Measurements from ENCODE around the gene IRAK2.

Gene IRAK2, protein sequence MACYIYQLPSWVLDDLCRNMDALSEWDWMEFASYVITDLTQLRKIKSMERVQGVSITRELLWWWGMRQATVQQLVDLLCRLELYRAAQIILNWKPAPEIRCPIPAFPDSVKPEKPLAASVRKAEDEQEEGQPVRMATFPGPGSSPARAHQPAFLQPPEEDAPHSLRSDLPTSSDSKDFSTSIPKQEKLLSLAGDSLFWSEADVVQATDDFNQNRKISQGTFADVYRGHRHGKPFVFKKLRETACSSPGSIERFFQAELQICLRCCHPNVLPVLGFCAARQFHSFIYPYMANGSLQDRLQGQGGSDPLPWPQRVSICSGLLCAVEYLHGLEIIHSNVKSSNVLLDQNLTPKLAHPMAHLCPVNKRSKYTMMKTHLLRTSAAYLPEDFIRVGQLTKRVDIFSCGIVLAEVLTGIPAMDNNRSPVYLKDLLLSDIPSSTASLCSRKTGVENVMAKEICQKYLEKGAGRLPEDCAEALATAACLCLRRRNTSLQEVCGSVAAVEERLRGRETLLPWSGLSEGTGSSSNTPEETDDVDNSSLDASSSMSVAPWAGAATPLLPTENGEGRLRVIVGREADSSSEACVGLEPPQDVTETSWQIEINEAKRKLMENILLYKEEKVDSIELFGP

DNA sequence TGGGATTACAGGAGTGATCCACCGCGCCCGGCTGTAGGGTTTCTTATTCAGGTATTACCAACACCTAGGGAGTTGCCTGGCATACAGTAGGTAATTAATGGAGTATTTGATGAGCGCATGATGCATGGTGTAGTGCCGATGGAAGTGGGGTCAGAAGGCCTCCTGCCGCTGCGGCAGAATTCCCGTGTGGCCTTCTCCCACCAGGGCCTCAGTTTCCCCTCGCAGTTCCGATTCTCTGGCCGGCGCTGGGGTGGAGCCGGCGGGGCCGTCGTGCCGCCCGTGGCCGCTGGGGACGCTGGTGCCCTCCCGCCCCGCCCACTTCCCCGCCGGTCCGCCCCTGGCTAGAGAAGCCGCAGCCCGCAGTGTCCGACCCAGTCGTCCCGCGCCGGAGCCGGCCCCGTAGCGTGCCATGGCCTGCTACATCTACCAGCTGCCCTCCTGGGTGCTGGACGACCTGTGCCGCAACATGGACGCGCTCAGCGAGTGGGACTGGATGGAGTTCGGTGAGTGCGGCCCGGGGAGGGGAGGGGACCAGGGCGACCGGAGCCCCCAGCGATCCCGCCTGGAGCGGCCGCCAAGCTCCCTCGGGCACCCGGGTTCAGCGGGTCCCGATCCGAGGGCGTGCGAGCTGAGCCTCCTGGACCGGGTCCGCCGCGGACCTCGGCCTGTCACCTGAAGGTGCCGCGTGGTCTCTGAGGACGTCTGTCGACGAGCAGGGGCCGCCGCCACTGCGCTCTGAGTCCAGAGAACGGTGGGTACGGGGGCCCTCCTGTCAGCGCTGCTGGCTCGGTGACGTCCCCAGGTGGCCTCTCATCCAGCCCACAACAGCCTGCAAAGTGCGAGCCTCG is at the start of gene IRAK2:
IRAK2 (plus strand) TSS at position 374 of the 848 bp plus-strand sequence; CDS start at position 410, 36 bp downstream.
- peak; percentile 64 to 70 for DNase-seq (ENCODE audit: low read depth in 2 of 2)

DNA sequence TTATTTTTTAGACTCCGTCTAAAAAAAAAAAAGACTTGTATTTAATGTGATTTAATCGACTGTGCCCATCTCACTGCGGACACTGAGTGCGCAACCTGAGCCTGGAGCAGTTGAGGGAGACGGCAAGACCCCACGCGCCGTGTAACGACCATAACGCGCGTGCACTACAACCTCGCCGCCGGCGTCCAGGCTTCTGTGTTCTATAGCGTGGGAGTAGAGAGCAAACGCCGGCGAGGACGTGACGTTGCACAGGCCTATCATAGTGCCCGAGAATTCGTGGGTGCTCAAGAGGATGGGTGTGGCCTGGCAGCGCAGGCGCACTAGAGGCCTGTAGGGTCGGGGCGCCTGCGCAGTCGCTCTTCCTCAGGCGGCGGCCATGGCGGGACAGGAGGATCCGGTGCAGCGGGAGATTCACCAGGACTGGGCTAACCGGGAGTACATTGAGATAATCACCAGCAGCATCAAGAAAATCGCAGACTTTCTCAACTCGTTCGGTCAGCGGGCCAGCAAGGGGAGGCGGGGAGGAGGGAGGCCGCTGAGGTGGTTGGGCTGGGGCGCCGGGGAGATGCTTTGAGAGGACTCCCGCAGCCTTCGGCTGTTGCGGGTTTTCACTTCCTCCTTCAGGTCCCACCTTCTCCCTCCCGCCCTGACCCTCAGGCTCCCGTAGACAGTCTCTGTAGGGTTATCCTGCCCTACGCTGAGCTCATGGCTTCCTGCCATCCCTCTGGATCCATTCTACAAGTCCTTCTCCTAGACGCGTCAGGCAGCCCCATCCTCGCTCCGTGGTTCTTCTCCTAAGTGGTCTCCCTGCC is 49.2 kb upstream of the IRAK2 start, which contains the start of gene BRK1:
BRK1 (plus strand) TSS at position 350 of the 812 bp plus-strand sequence; CDS start at position 377, 27 bp downstream.
- DNase-seq (ENCODE audit: low read depth in 2 of 2), result peak; percentile 98
- TF ChIP-seq, protein P1, sequence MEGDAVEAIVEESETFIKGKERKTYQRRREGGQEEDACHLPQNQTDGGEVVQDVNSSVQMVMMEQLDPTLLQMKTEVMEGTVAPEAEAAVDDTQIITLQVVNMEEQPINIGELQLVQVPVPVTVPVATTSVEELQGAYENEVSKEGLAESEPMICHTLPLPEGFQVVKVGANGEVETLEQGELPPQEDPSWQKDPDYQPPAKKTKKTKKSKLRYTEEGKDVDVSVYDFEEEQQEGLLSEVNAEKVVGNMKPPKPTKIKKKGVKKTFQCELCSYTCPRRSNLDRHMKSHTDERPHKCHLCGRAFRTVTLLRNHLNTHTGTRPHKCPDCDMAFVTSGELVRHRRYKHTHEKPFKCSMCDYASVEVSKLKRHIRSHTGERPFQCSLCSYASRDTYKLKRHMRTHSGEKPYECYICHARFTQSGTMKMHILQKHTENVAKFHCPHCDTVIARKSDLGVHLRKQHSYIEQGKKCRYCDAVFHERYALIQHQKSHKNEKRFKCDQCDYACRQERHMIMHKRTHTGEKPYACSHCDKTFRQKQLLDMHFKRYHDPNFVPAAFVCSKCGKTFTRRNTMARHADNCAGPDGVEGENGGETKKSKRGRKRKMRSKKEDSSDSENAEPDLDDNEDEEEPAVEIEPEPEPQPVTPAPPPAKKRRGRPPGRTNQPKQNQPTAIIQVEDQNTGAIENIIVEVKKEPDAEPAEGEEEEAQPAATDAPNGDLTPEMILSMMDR (IDR thresholded peaks at IDR 0.05; ENCODE audit: low read depth, low read length), result no peak

More for the DNA sequence above, at the start of gene IRAK2:
- TF ChIP-seq, protein P1 (IDR thresholded peaks at IDR 0.05; ENCODE audit: low read depth, low read length), result peak; percentile 51
- peak within 1 kb of the TSS; percentile 82 to 97 for H3K4me3 ChIP-seq (replicated peaks in 1 of 2; ENCODE audit: low read depth in 2 of 2, low read length in 2 of 2)

DNA sequence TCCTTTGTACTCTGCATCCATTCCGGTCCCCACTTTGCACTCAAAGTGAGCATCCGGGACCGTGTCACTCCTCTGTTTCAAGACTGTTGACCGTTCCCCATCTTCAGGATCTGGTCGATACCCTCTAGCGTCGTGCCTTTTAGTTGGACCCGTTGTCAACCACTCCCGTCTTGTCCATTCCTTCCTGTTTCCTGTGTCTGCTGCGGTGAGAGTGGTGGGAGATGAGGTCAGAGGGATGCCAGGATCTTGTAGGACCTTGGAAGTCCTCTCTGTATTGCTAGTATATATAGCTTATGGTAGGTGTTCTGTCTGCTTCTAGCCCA is 48.6 kb upstream of the IRAK2 start:
- DNase-seq (ENCODE audit: low read depth in 2 of 2), result peak; percentile 36 to 52
- TF ChIP-seq, protein P1 (IDR thresholded peaks at IDR 0.05; ENCODE audit: low read depth, low read length), result no peak
- peak overlapping the region; percentile 93 to 98 for H3K4me3 ChIP-seq (replicated peaks in 1 of 2; ENCODE audit: low read depth in 2 of 2, low read length in 2 of 2)

More for the DNA sequence above, 49.2 kb upstream of the IRAK2 start, which contains the start of gene BRK1:
- H3K4me3 ChIP-seq (replicated peaks in 1 of 2; ENCODE audit: low read depth in 2 of 2, low read length in 2 of 2), result peak within 1 kb of the TSS; percentile 93 to 98

DNA sequence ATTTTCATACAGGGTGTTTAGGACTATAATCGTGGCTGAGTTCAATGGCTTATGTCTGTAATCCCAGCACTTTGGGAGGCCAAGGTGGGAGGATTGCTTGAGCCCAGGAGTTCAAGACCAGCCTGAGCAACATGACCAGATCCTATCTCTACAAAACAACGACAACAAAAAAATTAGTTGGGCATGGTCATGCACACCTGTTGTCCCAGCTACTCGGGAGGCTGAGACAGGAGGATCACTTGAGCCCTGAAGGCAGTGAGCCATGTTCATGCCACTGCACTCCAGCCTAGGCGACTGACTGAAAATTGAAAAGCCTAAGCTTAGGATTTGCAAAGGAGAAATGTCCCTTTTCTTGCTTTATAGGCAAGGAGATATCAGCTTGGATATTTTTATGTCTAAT is 47.8 kb upstream of the IRAK2 start:
- DNase-seq (ENCODE audit: low read depth in 2 of 2), result no peak
- peak overlapping the region in 1 of 2 donors; percentile 98 for H3K4me3 ChIP-seq (replicated peaks in 1 of 2; ENCODE audit: low read depth in 2 of 2, low read length in 2 of 2)
- TF ChIP-seq, protein P1 (IDR thresholded peaks at IDR 0.05; ENCODE audit: low read depth, low read length), result no peak

DNA sequence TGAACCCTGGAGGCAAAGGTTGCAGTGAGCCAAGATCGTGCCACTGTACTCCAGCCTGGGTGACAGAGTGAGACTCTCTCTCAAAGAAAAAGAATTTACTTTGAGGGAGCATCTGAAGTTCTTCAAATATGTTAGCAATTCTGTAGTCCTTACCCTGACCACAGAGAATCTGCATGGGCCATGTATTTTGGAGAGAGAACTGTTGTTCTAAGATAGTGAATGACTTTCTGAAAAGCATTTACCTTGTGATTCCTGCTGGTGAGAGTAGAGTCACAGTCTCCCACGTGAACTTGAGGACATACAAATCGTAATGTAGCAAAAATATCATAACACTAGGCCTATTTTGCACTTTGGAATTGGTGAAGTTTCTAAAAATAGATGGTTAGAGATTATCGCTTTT is 45.3 kb upstream of the IRAK2 start:
- no peak overlapping the region for H3K4me3 ChIP-seq (replicated peaks in 1 of 2; ENCODE audit: low read depth in 2 of 2, low read length in 2 of 2)
- DNase-seq (ENCODE audit: low read depth in 2 of 2), result no peak
- TF ChIP-seq, protein P1 (IDR thresholded peaks at IDR 0.05; ENCODE audit: low read depth, low read length), result no peak

DNA sequence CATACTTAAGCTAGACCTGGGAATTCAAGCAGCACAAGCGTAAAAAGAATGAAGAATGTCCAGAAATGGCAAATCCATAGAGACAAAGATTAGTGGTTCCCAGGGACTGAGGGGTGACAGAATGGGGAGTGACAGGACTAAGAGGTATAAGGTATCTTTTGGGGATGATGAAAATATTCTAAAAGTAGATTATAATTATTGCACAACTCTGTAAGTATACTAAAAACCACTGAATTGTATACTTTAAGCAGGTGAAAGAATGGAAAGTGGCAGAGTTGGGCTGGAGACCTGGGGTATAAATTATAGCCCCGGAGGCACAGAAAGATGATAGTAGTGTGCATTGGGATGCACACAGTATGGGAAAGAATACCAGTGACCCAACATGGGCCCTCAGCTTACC is 43.7 kb upstream of the IRAK2 start:
- no peak overlapping the region for H3K4me3 ChIP-seq (replicated peaks in 1 of 2; ENCODE audit: low read depth in 2 of 2, low read length in 2 of 2)
- TF ChIP-seq, protein P1 (IDR thresholded peaks at IDR 0.05; ENCODE audit: low read depth, low read length), result no peak
- DNase-seq (ENCODE audit: low read depth in 2 of 2), result no peak
